Measurements from ENCODE around the gene PTGDS. TPM values are rescaled to one million over a fixed set of nuclear protein-coding genes. Genes with fewer than 3 reads are reported as not detected.

Gene PTGDS
- total RNA-seq, 1 experiment from 2014 or later: not detected

- H3K27ac Mint-ChIP-seq (ENCODE audit: unreplicated experiment): peak within 1 kb of the TSS; percentile 42
- Histone ChIP-seq H3K4me1 (peaks cover 14% of the 10 kb centered on the region), H3K27me3 (replicated peaks; ENCODE audit: control insufficient read depth, insufficient read depth, low read length) (no peaks in the 10 kb centered on the region), H3K36me3 (ENCODE audit: control insufficient read depth, insufficient read depth, low read length) (no peaks in the 10 kb centered on the region), H3K4me3 (ENCODE audit: low read depth, low read length) (peak within 1 kb of the TSS; percentile 75), H3K9me3 (no peaks in the 10 kb centered on the region)
- no peaks in the 10 kb centered on the region for H3K27me3 Mint-ChIP-seq (ENCODE audit: insufficient read depth, unreplicated experiment)
- peak within 1 kb of the TSS; percentile 82 for H3K4me3 Mint-ChIP-seq (ENCODE audit: unreplicated experiment)
- H3K36me3 Mint-ChIP-seq (ENCODE audit: insufficient read depth, unreplicated experiment): peaks cover 5% of the 10 kb centered on the region
- intact Hi-C loops (cut with micrococcal nuclease; ENCODE audit: unreplicated experiment): loop anchor here (2.0 kb wide), 1 partner anchor 79 kb away; no protein-coding TSS in a partner anchor
- DNase-seq: peak in 1 of 2 experiments; percentile 51
- no TSS peak for BruUV-seq (replicated peaks)
- H3K9me3 Mint-ChIP-seq (ENCODE audit: unreplicated experiment): no peaks in the 10 kb centered on the region
- CTCF ChIA-PET: interaction anchor here (1.9 to 3.6 kb wide), 2 partner anchors 8 to 41 kb away, joined by 6 to 42 read pairs; partner anchors contain the start of gene SAPCD2
- no peaks in the 10 kb centered on the region for H3K4me1 Mint-ChIP-seq (ENCODE audit: low read depth, unreplicated experiment)
- TF ChIP-seq CTCF (IDR thresholded peaks at IDR 0.05; ENCODE audit: insufficient read depth in 1 of 2, low read depth in 1 of 2, low read length in 1 of 2, severe bottlenecking in 1 of 2, unreplicated experiment in 1 of 2): no peak
- POLR2A ChIA-PET: no interaction called here
These were observed 50.3 kb downstream of the PTGDS start, which contains the start of gene ABCA2 for GRCh38 chr9:137027369-137028262. Gene ABCA2, minus strand, starts transcription at chr9:137028237. Its CDS starts 97 bp downstream, at chr9:137028140.

- intact Hi-C loops (cut with micrococcal nuclease; ENCODE audit: unreplicated experiment): loop anchor here (2.0 kb wide), 1 partner anchor 80 kb away; no protein-coding TSS in a partner anchor
- BruUV-seq (replicated peaks): no TSS peak
- H3K27me3 Mint-ChIP-seq (ENCODE audit: insufficient read depth, unreplicated experiment): no peaks in the 10 kb centered on the region
These were observed 51.2 kb downstream of the PTGDS start for GRCh38 chr9:137028263-137029057.

More at GRCh38 chr9:137028263-137029057, 51.2 kb downstream of the PTGDS start:
- CTCF ChIA-PET: interaction anchor here (0.6 to 3.6 kb wide), 23 partner anchors 18 to 238 kb away, joined by 3 to 42 read pairs (median 5); partner anchors contain the start of genes CLIC3, FBXW5, MAN1B1 and PAXX
- no peaks in the 10 kb centered on the region for H3K27me3 ChIP-seq (replicated peaks; ENCODE audit: control insufficient read depth, insufficient read depth, low read length)
- DNase-seq: peak; percentile 69 to 82
- peak overlapping the region; percentile 75 for H3K4me3 ChIP-seq (ENCODE audit: low read depth, low read length)
- H3K4me1 ChIP-seq: peaks cover 14% of the 10 kb centered on the region
- no peak overlapping the region for H3K27ac Mint-ChIP-seq (ENCODE audit: unreplicated experiment)
- POLR2A ChIA-PET: interaction anchor here (0.6 to 1.4 kb wide), 2 partner anchors 37 to 58 kb away, joined by 3 to 6 read pairs; partner anchors contain the start of gene MAN1B1
- no peaks in the 10 kb centered on the region for H3K4me1 Mint-ChIP-seq (ENCODE audit: low read depth, unreplicated experiment)
- no peaks in the 10 kb centered on the region for H3K36me3 ChIP-seq (ENCODE audit: control insufficient read depth, insufficient read depth, low read length)
- no peaks in the 10 kb centered on the region for H3K9me3 Mint-ChIP-seq (ENCODE audit: unreplicated experiment)
- peak in 1 of 2 experiments; percentile 69 for TF ChIP-seq CTCF (IDR thresholded peaks at IDR 0.05; ENCODE audit: insufficient read depth in 1 of 2, low read depth in 1 of 2, low read length in 1 of 2, severe bottlenecking in 1 of 2, unreplicated experiment in 1 of 2)
- peaks cover 5% of the 10 kb centered on the region for H3K36me3 Mint-ChIP-seq (ENCODE audit: insufficient read depth, unreplicated experiment)
- no peaks in the 10 kb centered on the region for H3K9me3 ChIP-seq
- peak overlapping the region; percentile 74 for H3K4me3 Mint-ChIP-seq (ENCODE audit: unreplicated experiment)

All from Caco-2 (cell line).